BJ (cell line): ENCODE measurements around the gene BTBD17. TPM values are rescaled to one million over a fixed set of nuclear protein-coding genes. Genes with fewer than 3 reads are reported as not detected.

Experiments used
- CTCF ChIA-PET: fragments of 350-600 bp; formaldehyde crosslinking; extraction: SDS; loops from one replicate; lab custom pipeline; 2021; ENCODE audit warnings: antibody characterized with exemption, inconsistent platforms; lab: Yijun Ruan, JAX
- POLR2A ChIA-PET: fragments of 300-600 bp; sonication (Branson Sonifier 250); formaldehyde crosslinking; extraction: SDS; loops from one replicate; lab custom pipeline; 2021; ENCODE audit warnings: antibody characterized with exemption; lab: Charles Lee
- DNase-seq: peaks from one replicate; pipeline ENCODE4 v3.0.0-alpha.2; 2011; ENCODE audit warnings: low read depth
- H3K27me3 ChIP-seq: 2 replicates; pipeline ENCODE4 v1.6.0; 2011; ENCODE audit warnings: low read length; ENCODE audit not compliant: control insufficient read depth, insufficient read depth
- H3K36me3 ChIP-seq: 2 replicates; pipeline ENCODE4 v1.5.1; 2011; ENCODE audit warnings: low read length; ENCODE audit not compliant: control insufficient read depth, insufficient read depth
- H3K4me3 ChIP-seq: 2 replicates; pipeline ENCODE4 v1.5.1; 2011; ENCODE audit warnings: low read depth, mild to moderate bottlenecking, control low read depth, low read length
- polyA minus RNA-seq: library from RNA; depleted of rRNA, polyadenylated mRNA; stranded (reverse); fragments of >200 nt; gene quantifications from 2 replicates; pipeline ENCODE4 v1.2.3, GENCODE V29; 2011; rRNA and poly(A)+ RNA removed
- polyA plus RNA-seq: library from polyadenylated mRNA; depleted of rRNA; stranded (reverse); fragments of >200 nt; gene quantifications from 2 replicates; pipeline ENCODE4 v1.2.3, GENCODE V29; 2011; rRNA removed
- TF ChIP-seq, protein P1 (sequence below): IDR thresholded peaks from 2 replicates; pipeline ENCODE4 v1.5.1; 2011; ENCODE audit warnings: low read depth, mild to moderate bottlenecking, control low read depth, inconsistent platforms, low read length, moderate library complexity; ENCODE audit not compliant: insufficient read depth

BTBD17 gene, protein sequence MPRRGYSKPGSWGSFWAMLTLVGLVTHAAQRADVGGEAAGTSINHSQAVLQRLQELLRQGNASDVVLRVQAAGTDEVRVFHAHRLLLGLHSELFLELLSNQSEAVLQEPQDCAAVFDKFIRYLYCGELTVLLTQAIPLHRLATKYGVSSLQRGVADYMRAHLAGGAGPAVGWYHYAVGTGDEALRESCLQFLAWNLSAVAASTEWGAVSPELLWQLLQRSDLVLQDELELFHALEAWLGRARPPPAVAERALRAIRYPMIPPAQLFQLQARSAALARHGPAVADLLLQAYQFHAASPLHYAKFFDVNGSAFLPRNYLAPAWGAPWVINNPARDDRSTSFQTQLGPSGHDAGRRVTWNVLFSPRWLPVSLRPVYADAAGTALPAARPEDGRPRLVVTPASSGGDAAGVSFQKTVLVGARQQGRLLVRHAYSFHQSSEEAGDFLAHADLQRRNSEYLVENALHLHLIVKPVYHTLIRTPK
- not detected in 2 replicates for polyA plus RNA-seq
- polyA minus RNA-seq: not detected in 2 replicates

- Histone ChIP-seq H3K36me3 (no peaks in the 10 kb centered on the region), H3K4me3 (no peak within 1 kb of the TSS), H3K27me3 (peaks cover 5% of the 10 kb centered on the region)
- TF ChIP-seq, protein P1, sequence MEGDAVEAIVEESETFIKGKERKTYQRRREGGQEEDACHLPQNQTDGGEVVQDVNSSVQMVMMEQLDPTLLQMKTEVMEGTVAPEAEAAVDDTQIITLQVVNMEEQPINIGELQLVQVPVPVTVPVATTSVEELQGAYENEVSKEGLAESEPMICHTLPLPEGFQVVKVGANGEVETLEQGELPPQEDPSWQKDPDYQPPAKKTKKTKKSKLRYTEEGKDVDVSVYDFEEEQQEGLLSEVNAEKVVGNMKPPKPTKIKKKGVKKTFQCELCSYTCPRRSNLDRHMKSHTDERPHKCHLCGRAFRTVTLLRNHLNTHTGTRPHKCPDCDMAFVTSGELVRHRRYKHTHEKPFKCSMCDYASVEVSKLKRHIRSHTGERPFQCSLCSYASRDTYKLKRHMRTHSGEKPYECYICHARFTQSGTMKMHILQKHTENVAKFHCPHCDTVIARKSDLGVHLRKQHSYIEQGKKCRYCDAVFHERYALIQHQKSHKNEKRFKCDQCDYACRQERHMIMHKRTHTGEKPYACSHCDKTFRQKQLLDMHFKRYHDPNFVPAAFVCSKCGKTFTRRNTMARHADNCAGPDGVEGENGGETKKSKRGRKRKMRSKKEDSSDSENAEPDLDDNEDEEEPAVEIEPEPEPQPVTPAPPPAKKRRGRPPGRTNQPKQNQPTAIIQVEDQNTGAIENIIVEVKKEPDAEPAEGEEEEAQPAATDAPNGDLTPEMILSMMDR: peak; percentile 56
- ChIA-PET POLR2A (no interaction called here), CTCF (interaction anchor here (0.6 to 2.4 kb wide), 6 partner anchors 15 to 246 kb away, joined by 3 to 8 read pairs (median 3); partner anchors contain the start of gene TTYH2)
- DNase-seq: no peak
These were observed at the start of gene BTBD17 for GRCh38 chr17:74361230-74362068. Gene BTBD17 (minus strand): TSS chr17:74361868. CDS start chr17:74361819, 49 bp downstream.

GRCh38 chr17:74410001-74410443 is 48.4 kb upstream of the BTBD17 start:
- no peak overlapping the region for H3K4me3 ChIP-seq
- no peak for DNase-seq
- CTCF ChIA-PET: interaction anchor here (0.9 to 1.2 kb wide), 2 partner anchors 24 to 31 kb away, joined by 3 to 4 read pairs; no protein-coding TSS in a partner anchor
- POLR2A ChIA-PET: no interaction called here
- H3K36me3 ChIP-seq: no peaks in the 10 kb centered on the region
- TF ChIP-seq, protein P1: no peak
- no peaks in the 10 kb centered on the region for H3K27me3 ChIP-seq

GRCh38 chr17:74408815-74409214 is 47.1 kb upstream of the BTBD17 start:
- H3K4me3 ChIP-seq: no peak overlapping the region
- no peaks in the 10 kb centered on the region for H3K27me3 ChIP-seq
- no peak for DNase-seq
- ChIA-PET CTCF (no interaction called here), POLR2A (no interaction called here)
- H3K36me3 ChIP-seq: no peaks in the 10 kb centered on the region
- TF ChIP-seq, protein P1: no peak

GRCh38 chr17:74408262-74408661 is 46.6 kb upstream of the BTBD17 start:
- no peaks in the 10 kb centered on the region for H3K27me3 ChIP-seq
- DNase-seq: no peak
- H3K4me3 ChIP-seq: no peak overlapping the region
- TF ChIP-seq, protein P1: no peak
- CTCF ChIA-PET: no interaction called here
- H3K36me3 ChIP-seq: no peaks in the 10 kb centered on the region
- POLR2A ChIA-PET: no interaction called here
